ENCODE data around the gene GIT1.
A peak's percentile ranks its signal among the peaks of the same experiment; 100 is the strongest.

GIT1 gene

DNA sequence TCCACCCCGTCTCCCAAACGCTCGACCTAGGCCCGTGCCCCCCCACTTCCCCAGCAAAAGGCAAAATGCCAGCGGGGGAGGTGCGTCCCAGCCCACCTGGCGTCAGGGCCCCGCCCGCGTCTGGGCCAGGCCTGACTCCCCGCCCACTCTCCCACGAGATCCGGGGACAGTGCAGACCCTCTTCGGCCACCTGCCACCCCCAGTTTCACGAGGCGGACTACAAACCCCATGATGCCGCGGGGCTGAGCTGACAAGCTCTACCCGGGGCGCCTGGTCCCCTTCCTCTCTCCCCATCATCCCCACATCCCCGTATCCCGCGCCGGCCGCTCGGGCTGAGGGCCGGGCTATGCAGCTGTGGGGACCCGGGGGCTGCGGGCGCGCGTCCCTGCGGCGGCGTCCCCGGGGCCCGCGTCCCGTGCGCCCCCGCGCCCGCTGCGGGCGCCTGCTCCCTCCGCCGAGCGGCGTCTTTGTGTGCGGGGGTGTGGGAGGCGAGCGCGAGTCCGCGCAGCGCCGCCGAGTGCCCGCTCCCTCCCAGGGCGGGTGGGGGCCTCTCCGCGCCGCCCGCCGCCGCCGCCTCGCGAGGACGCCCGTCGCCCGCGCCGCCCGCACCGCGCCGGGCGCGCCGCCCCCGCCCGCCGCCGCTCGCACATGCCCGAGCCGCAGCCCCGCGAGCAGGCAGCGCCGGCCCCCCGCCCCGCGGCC is 3.6 kb upstream of the GIT1 start, which contains the start of gene ANKRD13B:
Gene ANKRD13B (plus strand): TSS at position 283 of the 702 bp plus-strand sequence. CDS start 490 bp downstream, outside the sequence.
- DNase-seq, result peak; percentile 43

- peak; percentile 87 for DNase-seq
These were observed 2.5 kb upstream of the GIT1 start for GRCh38 chr17:29591737-29592608.

DNA sequence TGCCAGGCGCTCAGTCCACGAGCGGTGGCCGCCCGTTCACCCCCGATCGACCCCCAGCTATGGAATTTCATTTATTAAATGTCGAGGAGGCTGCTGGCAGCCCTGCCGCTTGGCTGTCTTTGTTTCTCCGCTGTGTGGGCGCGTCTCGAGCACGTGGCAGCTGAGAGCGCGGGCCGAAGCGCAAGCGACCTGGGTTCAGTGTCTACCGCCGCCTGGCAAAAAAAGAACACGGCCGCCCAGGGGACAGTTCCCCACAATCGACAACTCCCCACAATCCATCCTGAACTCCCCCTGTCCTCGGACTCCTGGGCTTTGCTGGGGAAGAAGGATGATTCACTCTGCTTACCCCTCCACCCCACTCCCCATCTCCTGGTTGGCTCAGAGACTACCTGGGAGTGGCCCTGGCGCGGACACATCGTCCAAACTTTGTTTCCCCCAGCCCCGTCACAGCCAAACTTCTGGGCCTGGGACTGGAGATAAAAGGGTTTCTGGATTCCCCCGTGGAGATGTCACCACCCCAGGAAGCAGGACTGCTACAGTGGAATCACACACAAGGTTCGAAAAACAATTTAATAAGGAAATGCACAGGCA is 1.8 kb upstream of the GIT1 start:
- peak; percentile 17 for DNase-seq

DNA sequence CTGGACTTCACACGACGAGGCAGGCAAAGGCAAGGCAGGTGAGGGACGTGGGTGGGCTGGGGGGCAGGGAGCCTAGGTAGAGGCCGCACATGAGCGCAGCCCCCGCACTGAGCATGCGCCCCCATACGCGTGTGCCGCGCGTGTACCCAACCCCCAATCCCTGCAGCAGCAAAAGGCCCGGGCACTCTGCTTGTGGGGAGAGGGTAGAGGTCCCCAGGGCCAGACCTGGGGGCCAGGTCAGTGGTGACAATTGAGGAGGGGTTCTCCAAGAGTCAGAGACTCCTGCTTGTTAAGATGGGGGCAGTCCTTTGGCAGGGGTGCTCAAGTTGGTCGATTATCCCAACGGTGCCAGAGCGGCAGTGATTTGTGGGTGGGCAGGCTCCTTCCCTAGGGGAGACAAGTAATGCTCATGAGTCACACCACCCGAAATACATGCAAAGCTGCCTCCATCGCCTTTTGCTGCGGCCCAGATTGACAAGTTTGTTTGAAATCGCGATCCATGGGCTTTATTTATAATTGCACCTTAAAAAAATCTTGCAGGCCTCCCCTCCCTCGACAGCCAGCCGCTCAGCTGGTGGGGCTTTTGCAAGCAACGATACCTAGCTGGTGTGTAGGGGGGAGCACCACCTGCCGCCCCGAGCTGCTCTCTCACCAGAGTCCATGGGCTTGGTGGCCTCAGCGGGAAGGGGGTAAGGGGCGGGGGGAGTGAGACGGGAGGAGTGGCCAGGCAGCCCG is 1.1 kb upstream of the GIT1 start:
- no peak for DNase-seq

DNA sequence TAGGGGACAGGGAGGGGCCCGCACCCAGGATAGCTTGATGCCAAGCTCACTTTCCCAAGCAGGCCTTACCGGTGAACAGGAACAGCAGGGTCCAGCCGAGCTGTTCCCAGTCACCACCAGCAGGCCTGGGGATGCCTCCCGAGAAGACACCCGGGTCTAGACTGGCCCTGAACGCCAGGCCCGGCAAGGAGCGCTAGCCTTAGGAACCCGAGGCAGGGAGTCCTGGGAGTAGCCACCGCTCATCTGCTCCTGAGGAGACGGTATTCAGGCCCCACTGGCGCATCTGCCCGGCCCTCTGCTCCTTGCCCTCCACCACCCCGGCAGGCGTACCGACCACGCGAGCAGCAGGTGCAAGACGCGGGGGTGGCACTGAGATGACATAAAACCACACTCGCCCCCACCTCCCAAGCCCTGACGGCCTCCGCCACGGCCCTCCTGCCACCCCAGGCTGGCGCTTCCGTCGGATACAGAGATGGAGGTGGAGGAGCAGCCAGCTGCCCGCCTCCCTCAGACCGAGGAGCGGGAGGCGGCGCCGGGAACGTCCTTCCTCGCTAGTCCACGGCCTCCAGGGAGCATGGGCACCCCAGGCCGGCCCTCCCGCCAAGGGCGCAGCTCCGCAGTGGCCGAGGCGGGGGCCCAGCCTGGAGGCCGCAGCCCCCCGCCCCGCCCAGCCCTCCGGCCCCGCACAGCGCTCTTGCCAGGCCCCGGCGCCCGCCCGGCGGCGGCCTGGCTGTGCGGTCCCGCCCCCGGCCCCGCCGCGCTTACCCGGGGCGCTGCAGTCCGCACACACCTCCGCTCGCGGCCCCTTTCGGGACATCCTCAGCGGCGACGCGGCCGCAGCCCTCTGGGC is 661 bp downstream of the GIT1 start:
- DNase-seq, result no peak

DNA sequence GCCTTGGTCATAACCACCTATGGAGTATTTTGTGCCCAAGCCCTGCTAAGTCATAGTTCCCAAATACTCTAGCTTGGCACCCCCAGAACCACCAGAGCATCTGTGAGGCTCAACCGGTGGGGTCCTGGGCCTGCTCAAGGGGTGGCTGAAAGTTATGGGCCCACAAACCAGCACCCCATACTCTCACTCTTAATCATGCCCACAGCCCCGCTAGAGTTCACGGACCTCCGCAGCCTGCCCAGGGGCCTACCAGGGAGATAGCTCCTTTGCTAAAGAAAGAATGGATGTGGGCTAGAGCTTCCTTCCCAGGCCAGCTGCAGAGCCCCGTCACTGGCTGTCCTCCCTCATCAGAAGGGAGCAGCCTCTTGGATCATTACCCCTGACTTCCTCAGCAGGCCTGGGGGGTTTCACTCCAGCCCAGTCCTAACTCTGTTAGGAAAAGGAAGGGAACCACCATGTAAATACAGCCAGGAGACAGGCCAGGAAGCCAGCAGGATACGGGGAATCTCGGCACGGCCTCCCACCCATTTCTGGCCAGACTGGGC is 1.4 kb downstream of the GIT1 start:
- no peak for DNase-seq

- no peak for DNase-seq
These were observed 1.9 kb downstream of the GIT1 start for GRCh38 chr17:29587591-29587990.

DNA sequence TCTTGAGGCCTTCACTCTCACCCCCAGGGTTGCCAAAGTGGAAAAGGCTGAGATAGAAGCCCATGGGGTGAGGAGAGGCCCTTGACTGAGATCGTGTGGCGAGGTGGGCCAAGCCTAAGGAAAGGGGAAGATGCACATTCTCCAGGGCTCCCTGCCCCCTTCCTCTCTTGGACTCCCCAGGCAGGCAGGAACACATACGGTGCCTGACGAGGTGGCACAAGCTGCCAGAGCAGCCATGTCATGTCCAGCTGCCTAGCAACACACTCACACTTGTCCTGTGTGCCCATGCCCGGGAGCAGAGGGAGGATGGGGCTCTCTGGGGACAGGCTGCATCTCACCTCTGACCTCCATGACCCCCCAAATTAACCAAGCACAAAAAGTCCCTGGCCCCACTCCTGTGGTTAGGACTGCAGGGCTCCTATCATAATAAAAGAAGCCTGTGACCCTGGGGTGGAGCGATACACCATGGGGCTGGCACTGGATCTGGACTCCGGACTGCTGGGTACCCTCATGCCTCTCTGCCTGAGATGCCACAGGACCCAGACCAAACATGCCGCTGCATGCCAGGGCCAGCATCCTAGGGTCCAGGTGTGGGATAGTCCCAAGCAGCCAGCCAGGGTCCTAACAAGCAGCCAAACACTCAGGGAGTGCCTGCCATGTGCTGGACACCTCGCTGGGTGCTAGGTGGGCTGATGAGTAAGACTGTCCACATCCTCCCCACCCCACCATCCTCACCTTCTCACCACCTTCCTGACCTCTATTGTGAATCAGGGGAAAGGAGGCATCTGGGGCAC is 2.6 kb downstream of the GIT1 start:
- DNase-seq, result no peak

- no peak for DNase-seq
These were observed 4.2 kb downstream of the GIT1 start for GRCh38 chr17:29585080-29585751.

GRCh38 chr17:29584452-29585079 is 4.9 kb downstream of the GIT1 start:
- no peak for DNase-seq

GRCh38 chr17:29583324-29584248 is 5.9 kb downstream of the GIT1 start:
- DNase-seq, result no peak

DNA sequence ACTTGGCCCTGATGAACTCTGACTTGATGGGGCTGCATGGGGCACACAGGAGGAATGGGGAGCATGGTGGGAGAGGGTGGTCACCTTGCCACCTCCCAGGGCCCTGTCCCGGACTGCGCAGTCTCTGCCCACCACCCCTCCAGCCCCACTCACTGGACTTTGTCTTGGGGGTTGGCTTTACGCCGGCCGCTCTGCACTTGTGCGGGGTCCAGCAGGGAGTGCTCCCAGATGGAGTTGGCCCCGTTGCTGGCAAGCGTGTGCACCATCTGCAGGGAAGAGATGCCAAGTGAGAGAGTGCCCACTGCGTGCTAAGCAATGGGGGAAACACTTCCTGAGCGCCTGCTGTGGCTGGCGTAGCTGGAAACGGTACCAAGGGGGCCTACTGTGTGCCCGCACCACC is 6.7 kb downstream of the GIT1 start:
- DNase-seq, result no peak

DNA sequence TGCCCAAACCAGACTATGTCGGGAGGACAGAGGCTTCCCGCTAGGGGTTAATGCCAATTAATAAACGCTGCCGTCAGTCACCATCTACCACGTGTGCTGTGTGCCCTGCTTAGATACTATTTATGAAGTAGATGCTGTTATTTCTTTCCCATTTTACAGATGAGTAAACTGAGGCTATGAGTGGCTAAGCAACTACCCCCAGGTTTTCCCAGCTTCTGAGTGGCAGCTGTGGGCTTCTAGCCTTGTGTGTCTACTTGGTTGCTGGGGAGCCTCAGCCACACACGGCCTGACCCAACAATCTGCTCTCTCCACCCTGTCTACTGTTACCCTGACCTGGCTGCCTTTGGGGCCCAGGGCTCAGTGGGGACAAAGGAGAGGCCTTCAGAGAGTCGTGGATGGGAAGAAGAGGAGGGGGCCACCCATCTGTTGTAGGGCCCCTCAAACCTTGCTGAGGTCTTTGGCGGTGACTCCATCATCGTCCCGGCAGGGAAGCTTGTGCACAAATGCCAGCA is 7.1 kb downstream of the GIT1 start:
- DNase-seq, result no peak

DNA sequence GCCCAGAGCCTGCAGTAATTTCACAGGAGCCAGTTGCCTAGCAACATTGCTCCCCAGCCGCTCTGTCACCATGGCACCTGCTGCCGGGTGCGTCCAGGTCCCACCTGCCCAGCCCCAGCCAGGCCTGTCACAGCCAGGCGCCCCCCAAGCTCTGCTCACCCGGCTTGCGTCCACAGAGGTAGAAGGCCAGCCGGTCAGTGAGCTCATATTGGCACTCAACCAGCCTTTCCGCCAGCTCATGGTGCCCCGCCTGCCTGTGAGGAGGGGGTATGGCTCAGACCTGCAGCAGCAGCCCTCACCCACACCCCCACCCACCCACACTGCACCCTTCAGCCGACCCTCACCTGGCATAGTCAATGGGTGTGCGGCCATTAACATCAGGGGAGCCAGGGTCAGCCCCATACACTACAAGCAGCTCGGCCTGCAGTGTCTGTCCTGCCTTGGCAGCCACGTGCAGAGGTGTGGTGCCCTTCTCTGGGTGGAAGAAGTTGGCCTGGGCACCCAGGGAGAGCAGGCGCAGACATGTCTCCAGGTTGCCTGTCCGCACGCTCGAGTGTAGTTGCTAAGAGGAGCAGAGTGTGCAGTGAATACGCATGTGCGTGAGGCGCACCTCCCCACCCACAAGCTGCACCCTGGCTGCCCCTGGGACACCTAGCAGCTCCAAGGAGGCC is 7.7 kb downstream of the GIT1 start:
- no peak for DNase-seq

GRCh38 chr17:29579866-29580771 is 9.3 kb downstream of the GIT1 start:
- DNase-seq, result peak; percentile 63

- DNase-seq, result no peak
These were observed 10.6 kb downstream of the GIT1 start for GRCh38 chr17:29578626-29579485.

Measured in NCI-H2029 (cell line).